Measurements from ENCODE around the gene KIF1B.
A peak's percentile ranks its signal among the peaks of the same experiment; 100 is the strongest.

Gene KIF1B

GRCh38 chr1:10429868-10430215 lies 219.5 kb downstream of the KIF1B start:
- Histone ChIP-seq H3K9me3 (ENCODE audit: control extremely low read depth in 1 of 5, control insufficient read depth in 4 of 5, insufficient read depth in 2 of 5, low read depth in 1 of 5, low read length in 4 of 5) (no peaks in the 10 kb centered on the region), H3K4me3 (ENCODE audit: control insufficient read depth in 1 of 7, extremely low read depth in 1 of 7, insufficient read depth in 4 of 7, low read depth in 2 of 7, low read length in 6 of 7) (peak overlapping the region; percentile 46 to 99 (median 89)), H3K27ac (ENCODE audit: insufficient read depth in 1 of 2, low read depth in 1 of 2, low read length in 2 of 2, poor library complexity in 1 of 2, severe bottlenecking in 2 of 2) (peak overlapping the region in 1 of 2 experiments; percentile 92), H3K4me1 (ENCODE audit: control extremely low read depth in 1 of 4, control insufficient read depth in 4 of 4, insufficient read depth in 4 of 4, low read length in 3 of 4) (peaks cover 3 to 24% (median 16%) of the 10 kb centered on the region in 4 experiments), H3K27me3 (replicated peaks in 2 of 5; ENCODE audit: control insufficient read depth in 4 of 5, insufficient read depth in 5 of 5, low read length in 4 of 5) (no peaks in the 10 kb centered on the region), H3K36me3 (ENCODE audit: control insufficient read depth in 4 of 4, insufficient read depth in 4 of 4, low read length in 3 of 4) (peaks cover 0 to 2% (median 0%) of the 10 kb centered on the region in 4 experiments)
- ChIA-PET CTCF (interaction anchor here (0.6 to 10.2 kb wide), 18 partner anchors 10 to 632 kb away, joined by 3 to 118 read pairs (median 4); no protein-coding TSS in a partner anchor), POLR2A (interaction anchor here (1.2 kb wide), 1 partner anchor 31 kb away, joined by 3 read pairs; the partner anchor contains the start of gene PGD)
- peak in 1 of 3 donors; percentile 30 for DNase-seq
- 31% methylated on average over 15 of the region's 16 CpGs for WGBS (ENCODE audit: insufficient coverage)

- DNase-seq: peak; percentile 83 to 92 (median 90)
- Histone ChIP-seq H3K9me3 (ENCODE audit: control extremely low read depth in 1 of 5, control insufficient read depth in 4 of 5, insufficient read depth in 2 of 5, low read depth in 1 of 5, low read length in 4 of 5) (no peaks in the 10 kb centered on the region), H3K27ac (ENCODE audit: insufficient read depth in 1 of 2, low read depth in 1 of 2, low read length in 2 of 2, poor library complexity in 1 of 2, severe bottlenecking in 2 of 2) (peak within 1 kb of the TSS; percentile 74 to 92), H3K36me3 (ENCODE audit: control insufficient read depth in 4 of 4, insufficient read depth in 4 of 4, low read length in 3 of 4) (peaks cover 0 to 4% (median under 1%) of the 10 kb centered on the region in 4 experiments), H3K4me1 (ENCODE audit: control extremely low read depth in 1 of 4, control insufficient read depth in 4 of 4, insufficient read depth in 4 of 4, low read length in 3 of 4) (peaks cover 3 to 24% (median 16%) of the 10 kb centered on the region in 4 experiments), H3K4me3 (ENCODE audit: control insufficient read depth in 1 of 7, extremely low read depth in 1 of 7, insufficient read depth in 4 of 7, low read depth in 2 of 7, low read length in 6 of 7) (peak within 1 kb of the TSS; percentile 64 to 99 (median 89)), H3K27me3 (replicated peaks in 2 of 5; ENCODE audit: control insufficient read depth in 4 of 5, insufficient read depth in 5 of 5, low read length in 4 of 5) (no peaks in the 10 kb centered on the region)
- CTCF ChIA-PET: interaction anchor here (0.8 to 10.2 kb wide), 18 partner anchors 9 to 631 kb away, joined by 3 to 118 read pairs (median 4); partner anchors contain the start of gene DFFA
- POLR2A ChIA-PET: interaction anchor here (0.6 to 1.2 kb wide), 2 partner anchors 32 to 67 kb away, joined by 3 read pairs; partner anchors contain the start of gene PGD
- WGBS (ENCODE audit: insufficient coverage): 0% methylated on average over 72 of the region's 95 CpGs
These were observed 220.1 kb downstream of the KIF1B start, which contains the start of gene CENPS for GRCh38 chr1:10430216-10431069. Gene CENPS, plus strand, starts transcription at chr1:10430433. Its CDS starts 85 bp downstream, at chr1:10430518.
